ENCODE data around the gene BUD31.
A peak's percentile ranks its signal among the peaks of the same experiment; 100 is the strongest.

BUD31 gene

GRCh38 chr7:99438573-99439480 is 30.1 kb downstream of the BUD31 start, which contains the start of the genes CPSF4 and PTCD1:
CPSF4 (plus strand) TSS chr7:99438943; CDS start chr7:99439083, 140 bp downstream.
PTCD1 (minus strand) TSS chr7:99438798; CDS start chr7:99435242, 3,556 bp downstream.
- Histone ChIP-seq H3K9me3 (ENCODE audit: insufficient read depth, low read length) (no peaks in the 10 kb centered on the region), H3K4me1 (ENCODE audit: insufficient read depth, insufficient read length) (peaks cover 5% of the 10 kb centered on the region), H3K36me3 (ENCODE audit: insufficient read depth, insufficient read length, low read length) (peaks cover 48% of the 10 kb centered on the region), H3K27me3 (ENCODE audit: insufficient read depth, insufficient read length) (no peaks in the 10 kb centered on the region), H3K4me3 (ENCODE audit: insufficient read length, low read depth) (peak within 1 kb of the TSS; percentile 86), H3K9ac (ENCODE audit: insufficient read length, low read depth) (peak within 1 kb of the TSS; percentile 90)
- peak; percentile 93 for DNase-seq (ENCODE audit: low read depth, low spot score)
- TF ChIP-seq SUZ12 (IDR thresholded peaks at IDR 0.05; ENCODE audit: extremely low read depth, insufficient read depth, insufficient read length) (no peak), ZNF274 (IDR thresholded peaks at IDR 0.05; ENCODE audit: low read depth, low read length) (no peak), YY1 (IDR thresholded peaks at IDR 0.05; ENCODE audit: insufficient read depth, insufficient read length) (no peak)

GRCh38 chr7:99440195-99440594 is 31.4 kb downstream of the BUD31 start:
- DNase-seq (ENCODE audit: low read depth, low spot score): no peak
- no peak for TF ChIP-seq SUZ12 (IDR thresholded peaks at IDR 0.05; ENCODE audit: extremely low read depth, insufficient read depth, insufficient read length)
- no peak for TF ChIP-seq YY1 (IDR thresholded peaks at IDR 0.05; ENCODE audit: insufficient read depth, insufficient read length)
- TF ChIP-seq ZNF274 (IDR thresholded peaks at IDR 0.05; ENCODE audit: low read depth, low read length): no peak
- Histone ChIP-seq H3K9ac (ENCODE audit: insufficient read length, low read depth) (peak overlapping the region; percentile 90), H3K9me3 (ENCODE audit: insufficient read depth, low read length) (no peaks in the 10 kb centered on the region), H3K4me1 (ENCODE audit: insufficient read depth, insufficient read length) (peaks cover 5% of the 10 kb centered on the region), H3K4me3 (ENCODE audit: insufficient read length, low read depth) (peak overlapping the region; percentile 86), H3K36me3 (ENCODE audit: insufficient read depth, insufficient read length, low read length) (peaks cover 45% of the 10 kb centered on the region), H3K27me3 (ENCODE audit: insufficient read depth, insufficient read length) (no peaks in the 10 kb centered on the region)

- Histone ChIP-seq H3K27me3 (ENCODE audit: insufficient read depth, insufficient read length) (no peaks in the 10 kb centered on the region), H3K4me1 (ENCODE audit: insufficient read depth, insufficient read length) (peaks cover 3% of the 10 kb centered on the region), H3K9ac (ENCODE audit: insufficient read length, low read depth) (no peak overlapping the region), H3K4me3 (ENCODE audit: insufficient read length, low read depth) (no peak overlapping the region), H3K9me3 (ENCODE audit: insufficient read depth, low read length) (no peaks in the 10 kb centered on the region), H3K36me3 (ENCODE audit: insufficient read depth, insufficient read length, low read length) (peaks cover 83% of the 10 kb centered on the region)
- no peak for DNase-seq (ENCODE audit: low read depth, low spot score)
- TF ChIP-seq ZNF274 (IDR thresholded peaks at IDR 0.05; ENCODE audit: low read depth, low read length): no peak
- no peak for TF ChIP-seq SUZ12 (IDR thresholded peaks at IDR 0.05; ENCODE audit: extremely low read depth, insufficient read depth, insufficient read length)
- no peak for TF ChIP-seq YY1 (IDR thresholded peaks at IDR 0.05; ENCODE audit: insufficient read depth, insufficient read length)
Observed at GRCh38 chr7:99446096-99446495, 37.3 kb downstream of the BUD31 start.

GRCh38 chr7:99447943-99448342 is 39.2 kb downstream of the BUD31 start:
- DNase-seq (ENCODE audit: low read depth, low spot score): no peak

GRCh38 chr7:99448855-99449254 is 40.1 kb downstream of the BUD31 start:
- peaks cover 92% of the 10 kb centered on the region for H3K36me3 ChIP-seq (ENCODE audit: insufficient read depth, insufficient read length, low read length)
- no peak for DNase-seq (ENCODE audit: low read depth, low spot score)
- TF ChIP-seq ZNF274 (IDR thresholded peaks at IDR 0.05; ENCODE audit: low read depth, low read length): no peak
- no peak for TF ChIP-seq YY1 (IDR thresholded peaks at IDR 0.05; ENCODE audit: insufficient read depth, insufficient read length)
- no peak for TF ChIP-seq SUZ12 (IDR thresholded peaks at IDR 0.05; ENCODE audit: extremely low read depth, insufficient read depth, insufficient read length)
- no peak overlapping the region for H3K4me3 ChIP-seq (ENCODE audit: insufficient read length, low read depth)
- no peaks in the 10 kb centered on the region for H3K27me3 ChIP-seq (ENCODE audit: insufficient read depth, insufficient read length)
- no peaks in the 10 kb centered on the region for H3K9me3 ChIP-seq (ENCODE audit: insufficient read depth, low read length)
- H3K4me1 ChIP-seq (ENCODE audit: insufficient read depth, insufficient read length): peaks cover 4% of the 10 kb centered on the region
- H3K9ac ChIP-seq (ENCODE audit: insufficient read length, low read depth): no peak overlapping the region

More at GRCh38 chr7:99447943-99448342, 39.2 kb downstream of the BUD31 start:
- no peaks in the 10 kb centered on the region for H3K9me3 ChIP-seq (ENCODE audit: insufficient read depth, low read length)
- no peaks in the 10 kb centered on the region for H3K27me3 ChIP-seq (ENCODE audit: insufficient read depth, insufficient read length)
- TF ChIP-seq YY1 (IDR thresholded peaks at IDR 0.05; ENCODE audit: insufficient read depth, insufficient read length) (no peak), SUZ12 (IDR thresholded peaks at IDR 0.05; ENCODE audit: extremely low read depth, insufficient read depth, insufficient read length) (no peak), ZNF274 (IDR thresholded peaks at IDR 0.05; ENCODE audit: low read depth, low read length) (no peak)
- H3K36me3 ChIP-seq (ENCODE audit: insufficient read depth, insufficient read length, low read length): peaks cover 91% of the 10 kb centered on the region
- H3K9ac ChIP-seq (ENCODE audit: insufficient read length, low read depth): no peak overlapping the region
- H3K4me1 ChIP-seq (ENCODE audit: insufficient read depth, insufficient read length): peaks cover 2% of the 10 kb centered on the region
- no peak overlapping the region for H3K4me3 ChIP-seq (ENCODE audit: insufficient read length, low read depth)

GRCh38 chr7:99449326-99449725 is 40.6 kb downstream of the BUD31 start:
- H3K4me3 ChIP-seq (ENCODE audit: insufficient read length, low read depth): no peak overlapping the region
- TF ChIP-seq ZNF274 (IDR thresholded peaks at IDR 0.05; ENCODE audit: low read depth, low read length) (no peak), SUZ12 (IDR thresholded peaks at IDR 0.05; ENCODE audit: extremely low read depth, insufficient read depth, insufficient read length) (no peak), YY1 (IDR thresholded peaks at IDR 0.05; ENCODE audit: insufficient read depth, insufficient read length) (no peak)
- no peak for DNase-seq (ENCODE audit: low read depth, low spot score)
- H3K4me1 ChIP-seq (ENCODE audit: insufficient read depth, insufficient read length): peaks cover 4% of the 10 kb centered on the region
- peaks cover 94% of the 10 kb centered on the region for H3K36me3 ChIP-seq (ENCODE audit: insufficient read depth, insufficient read length, low read length)
- H3K9ac ChIP-seq (ENCODE audit: insufficient read length, low read depth): no peak overlapping the region
- H3K27me3 ChIP-seq (ENCODE audit: insufficient read depth, insufficient read length): no peaks in the 10 kb centered on the region
- H3K9me3 ChIP-seq (ENCODE audit: insufficient read depth, low read length): no peaks in the 10 kb centered on the region

- TF ChIP-seq SUZ12 (IDR thresholded peaks at IDR 0.05; ENCODE audit: extremely low read depth, insufficient read depth, insufficient read length) (no peak), YY1 (IDR thresholded peaks at IDR 0.05; ENCODE audit: insufficient read depth, insufficient read length) (no peak), ZNF274 (IDR thresholded peaks at IDR 0.05; ENCODE audit: low read depth, low read length) (no peak)
- peaks cover 6% of the 10 kb centered on the region for H3K4me1 ChIP-seq (ENCODE audit: insufficient read depth, insufficient read length)
- no peaks in the 10 kb centered on the region for H3K9me3 ChIP-seq (ENCODE audit: insufficient read depth, low read length)
- H3K27me3 ChIP-seq (ENCODE audit: insufficient read depth, insufficient read length): no peaks in the 10 kb centered on the region
- no peak overlapping the region for H3K4me3 ChIP-seq (ENCODE audit: insufficient read length, low read depth)
- H3K9ac ChIP-seq (ENCODE audit: insufficient read length, low read depth): no peak overlapping the region
- no peak for DNase-seq (ENCODE audit: low read depth, low spot score)
- H3K36me3 ChIP-seq (ENCODE audit: insufficient read depth, insufficient read length, low read length): peaks cover 96% of the 10 kb centered on the region
Observed at GRCh38 chr7:99451936-99452335, 43.2 kb downstream of the BUD31 start.

Data from NT2/D1 (cell line).